PFSK-1 (cell line): ENCODE measurements around the gene BCAS3.

ENCODE experiments used
- SIN3A ChIP-seq: IDR thresholded peaks from 2 replicates; pipeline ENCODE4 v1.6.1; 2012; ENCODE audit warnings: mild to moderate bottlenecking, low read length, moderate library complexity, borderline replicate concordance; ENCODE audit not compliant: insufficient read depth
- TAF1 ChIP-seq: IDR thresholded peaks from 2 replicates; pipeline ENCODE4 v1.6.1; 2012; ENCODE audit warnings: low read length, control low read depth, borderline replicate concordance; ENCODE audit not compliant: insufficient read depth

- TF ChIP-seq TAF1 (no peak), SIN3A (no peak)
Observed at GRCh38 chr17:61421460-61421859, 743.8 kb downstream of the BCAS3 start.
